Measurements from ENCODE around the gene SPINT2.
A peak's percentile ranks its signal among the peaks of the same experiment; 100 is the strongest.

Gene SPINT2, protein sequence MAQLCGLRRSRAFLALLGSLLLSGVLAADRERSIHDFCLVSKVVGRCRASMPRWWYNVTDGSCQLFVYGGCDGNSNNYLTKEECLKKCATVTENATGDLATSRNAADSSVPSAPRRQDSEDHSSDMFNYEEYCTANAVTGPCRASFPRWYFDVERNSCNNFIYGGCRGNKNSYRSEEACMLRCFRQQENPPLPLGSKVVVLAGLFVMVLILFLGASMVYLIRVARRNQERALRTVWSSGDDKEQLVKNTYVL

DNA sequence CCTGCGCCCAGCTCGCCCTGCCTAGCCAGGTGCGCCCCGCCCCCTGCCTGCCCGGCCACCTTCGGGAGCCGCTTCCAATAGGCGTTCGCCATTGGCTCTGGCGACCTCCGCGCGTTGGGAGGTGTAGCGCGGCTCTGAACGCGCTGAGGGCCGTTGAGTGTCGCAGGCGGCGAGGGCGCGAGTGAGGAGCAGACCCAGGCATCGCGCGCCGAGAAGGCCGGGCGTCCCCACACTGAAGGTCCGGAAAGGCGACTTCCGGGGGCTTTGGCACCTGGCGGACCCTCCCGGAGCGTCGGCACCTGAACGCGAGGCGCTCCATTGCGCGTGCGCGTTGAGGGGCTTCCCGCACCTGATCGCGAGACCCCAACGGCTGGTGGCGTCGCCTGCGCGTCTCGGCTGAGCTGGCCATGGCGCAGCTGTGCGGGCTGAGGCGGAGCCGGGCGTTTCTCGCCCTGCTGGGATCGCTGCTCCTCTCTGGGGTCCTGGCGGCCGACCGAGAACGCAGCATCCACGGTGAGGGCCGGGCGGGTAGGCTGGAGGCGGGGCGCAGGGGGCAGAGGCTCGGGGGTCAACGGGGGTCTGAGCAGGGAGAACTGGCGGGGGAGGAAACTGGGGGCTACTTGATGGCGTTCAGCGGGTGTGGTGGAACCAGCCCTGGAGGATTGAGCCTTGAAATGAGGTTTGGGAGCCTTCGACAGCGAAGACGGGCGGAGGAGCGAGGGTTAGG is at the start of gene SPINT2:
Gene SPINT2 (plus strand): TSS at position 88 of the 727 bp plus-strand sequence. CDS start 320 bp downstream, at position 408.
- TF ChIP-seq TOX (CRISPR knock-in tag; IDR thresholded peaks at IDR 0.05; ENCODE audit: borderline replicate concordance), result no peak
- peak; percentile 38 for ATAC-seq

DNA sequence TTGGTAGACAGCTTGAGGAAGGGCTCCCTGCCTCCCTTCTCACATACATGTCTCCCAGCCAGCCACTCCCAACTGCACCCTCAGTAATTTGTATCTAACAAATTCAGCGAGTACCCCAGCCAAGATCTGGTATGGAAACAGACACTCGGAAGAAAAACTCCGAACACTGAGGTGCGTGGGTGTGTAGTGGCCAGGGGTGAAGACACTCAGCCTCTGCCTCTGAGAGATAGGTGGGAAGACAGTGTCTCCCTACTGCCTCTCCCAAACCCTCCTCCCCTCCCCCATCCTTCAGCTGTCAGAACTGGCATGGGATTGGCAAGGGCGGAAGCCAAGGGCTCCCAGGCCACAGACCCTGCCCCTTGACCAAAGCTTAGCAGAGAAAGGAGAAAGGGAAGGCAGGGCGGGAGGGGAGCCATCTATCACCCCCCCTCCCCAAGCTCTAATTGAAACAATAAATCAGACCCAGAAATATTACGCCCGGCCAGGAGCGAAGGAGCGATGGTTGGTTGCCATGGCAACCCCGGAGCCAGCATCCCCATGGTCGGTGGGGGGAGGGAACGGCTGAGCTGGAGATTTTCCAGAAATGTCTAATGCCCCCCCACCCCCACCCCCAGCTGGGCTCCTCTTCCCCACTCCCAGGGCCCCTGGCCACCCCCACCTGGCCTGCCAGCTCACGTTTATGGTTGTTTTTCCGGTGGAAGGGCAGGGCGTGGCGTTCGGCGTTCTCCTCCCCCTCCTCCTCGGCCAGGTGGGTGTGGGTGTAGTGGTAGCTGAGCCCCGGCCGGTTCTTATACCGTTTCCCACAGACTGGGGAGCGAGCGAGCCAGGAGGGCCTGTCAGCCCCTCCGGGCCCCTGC is 47.4 kb upstream of the SPINT2 start:
- TF ChIP-seq ISL1 (CRISPR knock-in tag; IDR thresholded peaks at IDR 0.05), result no peak
- TF ChIP-seq ZFP30 (CRISPR knock-in tag; IDR thresholded peaks at IDR 0.05), result no peak
- no peak for TF ChIP-seq ZC3H10 (CRISPR knock-in tag; IDR thresholded peaks at IDR 0.05)
- no peak for TF ChIP-seq TCF4 (CRISPR knock-in tag; IDR thresholded peaks at IDR 0.05; ENCODE audit: borderline replicate concordance)
- no peak for TF ChIP-seq ZFP3 (CRISPR knock-in tag; IDR thresholded peaks at IDR 0.05)
- TF ChIP-seq, protein P1, sequence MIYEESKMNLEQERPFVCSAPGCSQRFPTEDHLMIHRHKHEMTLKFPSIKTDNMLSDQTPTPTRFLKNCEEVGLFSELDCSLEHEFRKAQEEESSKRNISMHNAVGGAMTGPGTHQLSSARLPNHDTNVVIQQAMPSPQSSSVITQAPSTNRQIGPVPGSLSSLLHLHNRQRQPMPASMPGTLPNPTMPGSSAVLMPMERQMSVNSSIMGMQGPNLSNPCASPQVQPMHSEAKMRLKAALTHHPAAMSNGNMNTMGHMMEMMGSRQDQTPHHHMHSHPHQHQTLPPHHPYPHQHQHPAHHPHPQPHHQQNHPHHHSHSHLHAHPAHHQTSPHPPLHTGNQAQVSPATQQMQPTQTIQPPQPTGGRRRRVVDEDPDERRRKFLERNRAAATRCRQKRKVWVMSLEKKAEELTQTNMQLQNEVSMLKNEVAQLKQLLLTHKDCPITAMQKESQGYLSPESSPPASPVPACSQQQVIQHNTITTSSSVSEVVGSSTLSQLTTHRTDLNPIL (CRISPR knock-in tag; IDR thresholded peaks at IDR 0.05; ENCODE audit: low read depth), result no peak
- no peak for TF ChIP-seq ESRRG (CRISPR knock-in tag; IDR thresholded peaks at IDR 0.05)
- TF ChIP-seq OSR1 (CRISPR knock-in tag; IDR thresholded peaks at IDR 0.05), result no peak
- TF ChIP-seq, protein P2, sequence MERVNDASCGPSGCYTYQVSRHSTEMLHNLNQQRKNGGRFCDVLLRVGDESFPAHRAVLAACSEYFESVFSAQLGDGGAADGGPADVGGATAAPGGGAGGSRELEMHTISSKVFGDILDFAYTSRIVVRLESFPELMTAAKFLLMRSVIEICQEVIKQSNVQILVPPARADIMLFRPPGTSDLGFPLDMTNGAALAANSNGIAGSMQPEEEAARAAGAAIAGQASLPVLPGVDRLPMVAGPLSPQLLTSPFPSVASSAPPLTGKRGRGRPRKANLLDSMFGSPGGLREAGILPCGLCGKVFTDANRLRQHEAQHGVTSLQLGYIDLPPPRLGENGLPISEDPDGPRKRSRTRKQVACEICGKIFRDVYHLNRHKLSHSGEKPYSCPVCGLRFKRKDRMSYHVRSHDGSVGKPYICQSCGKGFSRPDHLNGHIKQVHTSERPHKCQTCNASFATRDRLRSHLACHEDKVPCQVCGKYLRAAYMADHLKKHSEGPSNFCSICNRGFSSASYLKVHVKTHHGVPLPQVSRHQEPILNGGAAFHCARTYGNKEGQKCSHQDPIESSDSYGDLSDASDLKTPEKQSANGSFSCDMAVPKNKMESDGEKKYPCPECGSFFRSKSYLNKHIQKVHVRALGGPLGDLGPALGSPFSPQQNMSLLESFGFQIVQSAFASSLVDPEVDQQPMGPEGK (CRISPR knock-in tag; IDR thresholded peaks at IDR 0.05; ENCODE audit: borderline replicate concordance), result no peak
- ATAC-seq, result no peak

DNA sequence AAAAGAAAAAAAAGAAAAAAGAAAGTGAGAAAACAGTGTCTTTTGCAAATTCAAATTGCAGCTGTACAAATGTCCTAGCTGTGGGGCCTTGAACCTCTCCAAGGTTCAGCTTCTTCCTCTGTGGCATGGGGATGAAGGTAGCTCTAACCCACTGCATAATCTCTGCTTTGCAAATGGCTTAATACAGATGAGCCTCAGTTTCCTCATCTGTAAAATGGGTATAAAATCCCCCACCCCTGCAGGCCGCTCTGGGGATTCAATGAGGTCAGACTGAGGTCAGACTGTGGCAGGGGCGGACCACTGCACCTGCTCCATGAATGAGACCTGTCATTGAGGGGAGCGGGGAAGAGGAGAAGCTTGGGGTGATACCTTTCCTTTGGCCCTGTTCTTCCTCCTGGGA is 46.2 kb upstream of the SPINT2 start:
- TF ChIP-seq, protein P3, sequence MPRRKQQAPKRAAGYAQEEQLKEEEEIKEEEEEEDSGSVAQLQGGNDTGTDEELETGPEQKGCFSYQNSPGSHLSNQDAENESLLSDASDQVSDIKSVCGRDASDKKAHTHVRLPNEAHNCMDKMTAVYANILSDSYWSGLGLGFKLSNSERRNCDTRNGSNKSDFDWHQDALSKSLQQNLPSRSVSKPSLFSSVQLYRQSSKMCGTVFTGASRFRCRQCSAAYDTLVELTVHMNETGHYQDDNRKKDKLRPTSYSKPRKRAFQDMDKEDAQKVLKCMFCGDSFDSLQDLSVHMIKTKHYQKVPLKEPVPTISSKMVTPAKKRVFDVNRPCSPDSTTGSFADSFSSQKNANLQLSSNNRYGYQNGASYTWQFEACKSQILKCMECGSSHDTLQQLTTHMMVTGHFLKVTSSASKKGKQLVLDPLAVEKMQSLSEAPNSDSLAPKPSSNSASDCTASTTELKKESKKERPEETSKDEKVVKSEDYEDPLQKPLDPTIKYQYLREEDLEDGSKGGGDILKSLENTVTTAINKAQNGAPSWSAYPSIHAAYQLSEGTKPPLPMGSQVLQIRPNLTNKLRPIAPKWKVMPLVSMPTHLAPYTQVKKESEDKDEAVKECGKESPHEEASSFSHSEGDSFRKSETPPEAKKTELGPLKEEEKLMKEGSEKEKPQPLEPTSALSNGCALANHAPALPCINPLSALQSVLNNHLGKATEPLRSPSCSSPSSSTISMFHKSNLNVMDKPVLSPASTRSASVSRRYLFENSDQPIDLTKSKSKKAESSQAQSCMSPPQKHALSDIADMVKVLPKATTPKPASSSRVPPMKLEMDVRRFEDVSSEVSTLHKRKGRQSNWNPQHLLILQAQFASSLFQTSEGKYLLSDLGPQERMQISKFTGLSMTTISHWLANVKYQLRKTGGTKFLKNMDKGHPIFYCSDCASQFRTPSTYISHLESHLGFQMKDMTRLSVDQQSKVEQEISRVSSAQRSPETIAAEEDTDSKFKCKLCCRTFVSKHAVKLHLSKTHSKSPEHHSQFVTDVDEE (CRISPR knock-in tag; IDR thresholded peaks at IDR 0.05), result no peak
- TF ChIP-seq ZNF565 (CRISPR knock-in tag; conservative IDR thresholded peaks at IDR 0.05; ENCODE audit: low read depth), result no peak
- TF ChIP-seq, protein P4, sequence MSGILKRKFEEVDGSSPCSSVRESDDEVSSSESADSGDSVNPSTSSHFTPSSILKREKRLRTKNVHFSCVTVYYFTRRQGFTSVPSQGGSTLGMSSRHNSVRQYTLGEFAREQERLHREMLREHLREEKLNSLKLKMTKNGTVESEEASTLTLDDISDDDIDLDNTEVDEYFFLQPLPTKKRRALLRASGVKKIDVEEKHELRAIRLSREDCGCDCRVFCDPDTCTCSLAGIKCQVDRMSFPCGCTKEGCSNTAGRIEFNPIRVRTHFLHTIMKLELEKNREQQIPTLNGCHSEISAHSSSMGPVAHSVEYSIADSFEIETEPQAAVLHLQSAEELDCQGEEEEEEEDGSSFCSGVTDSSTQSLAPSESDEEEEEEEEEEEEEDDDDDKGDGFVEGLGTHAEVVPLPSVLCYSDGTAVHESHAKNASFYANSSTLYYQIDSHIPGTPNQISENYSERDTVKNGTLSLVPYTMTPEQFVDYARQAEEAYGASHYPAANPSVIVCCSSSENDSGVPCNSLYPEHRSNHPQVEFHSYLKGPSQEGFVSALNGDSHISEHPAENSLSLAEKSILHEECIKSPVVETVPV (CRISPR knock-in tag; IDR thresholded peaks at IDR 0.05), result no peak
- TF ChIP-seq ZC3H10 (CRISPR knock-in tag; IDR thresholded peaks at IDR 0.05), result no peak
- TF ChIP-seq RARB (CRISPR knock-in tag; IDR thresholded peaks at IDR 0.05), result no peak
- TF ChIP-seq ISL1 (CRISPR knock-in tag; IDR thresholded peaks at IDR 0.05), result no peak
- no peak for TF ChIP-seq TOX (CRISPR knock-in tag; IDR thresholded peaks at IDR 0.05; ENCODE audit: borderline replicate concordance)
- TF ChIP-seq BACH2 (CRISPR knock-in tag; IDR thresholded peaks at IDR 0.05; ENCODE audit: borderline replicate concordance), result no peak
- no peak for TF ChIP-seq PPARA (CRISPR knock-in tag; IDR thresholded peaks at IDR 0.05; ENCODE audit: borderline replicate concordance)
- no peak for TF ChIP-seq GLIS3 (CRISPR knock-in tag; IDR thresholded peaks at IDR 0.05)
- no peak for TF ChIP-seq SNAI2 (CRISPR knock-in tag; IDR thresholded peaks at IDR 0.05)
- TF ChIP-seq ZNF8 (CRISPR knock-in tag; IDR thresholded peaks at IDR 0.05), result no peak
- TF ChIP-seq CSDC2 (CRISPR knock-in tag; IDR thresholded peaks at IDR 0.05), result no peak
- no peak for TF ChIP-seq ZNF70 (CRISPR knock-in tag; IDR thresholded peaks at IDR 0.05)
- no peak for TF ChIP-seq OSR1 (CRISPR knock-in tag; IDR thresholded peaks at IDR 0.05)
- no peak for TF ChIP-seq ARNTL (CRISPR knock-in tag; IDR thresholded peaks at IDR 0.05; ENCODE audit: borderline replicate concordance, low read depth)
- TF ChIP-seq, protein P2 (CRISPR knock-in tag; IDR thresholded peaks at IDR 0.05; ENCODE audit: borderline replicate concordance), result no peak
- TF ChIP-seq, protein P5, sequence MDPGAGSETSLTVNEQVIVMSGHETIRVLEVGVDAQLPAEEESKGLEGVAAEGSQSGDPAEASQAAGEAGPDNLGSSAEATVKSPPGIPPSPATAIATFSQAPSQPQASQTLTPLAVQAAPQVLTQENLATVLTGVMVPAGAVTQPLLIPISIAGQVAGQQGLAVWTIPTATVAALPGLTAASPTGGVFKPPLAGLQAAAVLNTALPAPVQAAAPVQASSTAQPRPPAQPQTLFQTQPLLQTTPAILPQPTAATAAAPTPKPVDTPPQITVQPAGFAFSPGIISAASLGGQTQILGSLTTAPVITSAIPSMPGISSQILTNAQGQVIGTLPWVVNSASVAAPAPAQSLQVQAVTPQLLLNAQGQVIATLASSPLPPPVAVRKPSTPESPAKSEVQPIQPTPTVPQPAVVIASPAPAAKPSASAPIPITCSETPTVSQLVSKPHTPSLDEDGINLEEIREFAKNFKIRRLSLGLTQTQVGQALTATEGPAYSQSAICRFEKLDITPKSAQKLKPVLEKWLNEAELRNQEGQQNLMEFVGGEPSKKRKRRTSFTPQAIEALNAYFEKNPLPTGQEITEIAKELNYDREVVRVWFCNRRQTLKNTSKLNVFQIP (CRISPR knock-in tag; IDR thresholded peaks at IDR 0.05; ENCODE audit: borderline replicate concordance, low read depth), result no peak
- no peak for TF ChIP-seq TCF4 (CRISPR knock-in tag; IDR thresholded peaks at IDR 0.05; ENCODE audit: borderline replicate concordance)
- no peak for ATAC-seq

Data from SK-N-SH treated with all-trans-retinoic acid at 6 μM for 48 hours (cell line).